ENCODE results near the gene MAOA.

- TF ChIP-seq ZC3H4 (CRISPR knock-in tag; IDR thresholded peaks at IDR 0.05; ENCODE audit: borderline replicate concordance) = no peak
- no peak for TF ChIP-seq NFIC (IDR thresholded peaks at IDR 0.05; ENCODE audit: low read length)
- TF ChIP-seq, protein P1, sequence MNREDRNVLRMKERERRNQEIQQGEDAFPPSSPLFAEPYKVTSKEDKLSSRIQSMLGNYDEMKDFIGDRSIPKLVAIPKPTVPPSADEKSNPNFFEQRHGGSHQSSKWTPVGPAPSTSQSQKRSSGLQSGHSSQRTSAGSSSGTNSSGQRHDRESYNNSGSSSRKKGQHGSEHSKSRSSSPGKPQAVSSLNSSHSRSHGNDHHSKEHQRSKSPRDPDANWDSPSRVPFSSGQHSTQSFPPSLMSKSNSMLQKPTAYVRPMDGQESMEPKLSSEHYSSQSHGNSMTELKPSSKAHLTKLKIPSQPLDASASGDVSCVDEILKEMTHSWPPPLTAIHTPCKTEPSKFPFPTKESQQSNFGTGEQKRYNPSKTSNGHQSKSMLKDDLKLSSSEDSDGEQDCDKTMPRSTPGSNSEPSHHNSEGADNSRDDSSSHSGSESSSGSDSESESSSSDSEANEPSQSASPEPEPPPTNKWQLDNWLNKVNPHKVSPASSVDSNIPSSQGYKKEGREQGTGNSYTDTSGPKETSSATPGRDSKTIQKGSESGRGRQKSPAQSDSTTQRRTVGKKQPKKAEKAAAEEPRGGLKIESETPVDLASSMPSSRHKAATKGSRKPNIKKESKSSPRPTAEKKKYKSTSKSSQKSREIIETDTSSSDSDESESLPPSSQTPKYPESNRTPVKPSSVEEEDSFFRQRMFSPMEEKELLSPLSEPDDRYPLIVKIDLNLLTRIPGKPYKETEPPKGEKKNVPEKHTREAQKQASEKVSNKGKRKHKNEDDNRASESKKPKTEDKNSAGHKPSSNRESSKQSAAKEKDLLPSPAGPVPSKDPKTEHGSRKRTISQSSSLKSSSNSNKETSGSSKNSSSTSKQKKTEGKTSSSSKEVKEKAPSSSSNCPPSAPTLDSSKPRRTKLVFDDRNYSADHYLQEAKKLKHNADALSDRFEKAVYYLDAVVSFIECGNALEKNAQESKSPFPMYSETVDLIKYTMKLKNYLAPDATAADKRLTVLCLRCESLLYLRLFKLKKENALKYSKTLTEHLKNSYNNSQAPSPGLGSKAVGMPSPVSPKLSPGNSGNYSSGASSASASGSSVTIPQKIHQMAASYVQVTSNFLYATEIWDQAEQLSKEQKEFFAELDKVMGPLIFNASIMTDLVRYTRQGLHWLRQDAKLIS (CRISPR knock-in tag; IDR thresholded peaks at IDR 0.05) = no peak
- TF ChIP-seq, protein P2, sequence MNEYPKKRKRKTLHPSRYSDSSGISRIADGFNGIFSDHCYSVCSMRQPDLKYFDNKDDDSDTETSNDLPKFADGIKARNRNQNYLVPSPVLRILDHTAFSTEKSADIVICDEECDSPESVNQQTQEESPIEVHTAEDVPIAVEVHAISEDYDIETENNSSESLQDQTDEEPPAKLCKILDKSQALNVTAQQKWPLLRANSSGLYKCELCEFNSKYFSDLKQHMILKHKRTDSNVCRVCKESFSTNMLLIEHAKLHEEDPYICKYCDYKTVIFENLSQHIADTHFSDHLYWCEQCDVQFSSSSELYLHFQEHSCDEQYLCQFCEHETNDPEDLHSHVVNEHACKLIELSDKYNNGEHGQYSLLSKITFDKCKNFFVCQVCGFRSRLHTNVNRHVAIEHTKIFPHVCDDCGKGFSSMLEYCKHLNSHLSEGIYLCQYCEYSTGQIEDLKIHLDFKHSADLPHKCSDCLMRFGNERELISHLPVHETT (CRISPR knock-in tag; conservative IDR thresholded peaks at IDR 0.05) = no peak
- TF ChIP-seq CEBPB (IDR thresholded peaks at IDR 0.05; ENCODE audit: borderline replicate concordance, low read depth, low read length) = no peak
- TF ChIP-seq, protein P3, sequence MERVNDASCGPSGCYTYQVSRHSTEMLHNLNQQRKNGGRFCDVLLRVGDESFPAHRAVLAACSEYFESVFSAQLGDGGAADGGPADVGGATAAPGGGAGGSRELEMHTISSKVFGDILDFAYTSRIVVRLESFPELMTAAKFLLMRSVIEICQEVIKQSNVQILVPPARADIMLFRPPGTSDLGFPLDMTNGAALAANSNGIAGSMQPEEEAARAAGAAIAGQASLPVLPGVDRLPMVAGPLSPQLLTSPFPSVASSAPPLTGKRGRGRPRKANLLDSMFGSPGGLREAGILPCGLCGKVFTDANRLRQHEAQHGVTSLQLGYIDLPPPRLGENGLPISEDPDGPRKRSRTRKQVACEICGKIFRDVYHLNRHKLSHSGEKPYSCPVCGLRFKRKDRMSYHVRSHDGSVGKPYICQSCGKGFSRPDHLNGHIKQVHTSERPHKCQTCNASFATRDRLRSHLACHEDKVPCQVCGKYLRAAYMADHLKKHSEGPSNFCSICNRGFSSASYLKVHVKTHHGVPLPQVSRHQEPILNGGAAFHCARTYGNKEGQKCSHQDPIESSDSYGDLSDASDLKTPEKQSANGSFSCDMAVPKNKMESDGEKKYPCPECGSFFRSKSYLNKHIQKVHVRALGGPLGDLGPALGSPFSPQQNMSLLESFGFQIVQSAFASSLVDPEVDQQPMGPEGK (CRISPR knock-in tag; IDR thresholded peaks at IDR 0.05) = no peak
- TF ChIP-seq U2AF1 (optimal IDR thresholded peaks at IDR 0.05; ENCODE audit: low read depth, low read length) = no peak
- TF ChIP-seq SOX5 (CRISPR knock-in tag; IDR thresholded peaks at IDR 0.05; ENCODE audit: borderline replicate concordance) = no peak
- TF ChIP-seq POLR2AphosphoS5 (IDR thresholded peaks at IDR 0.05; ENCODE audit: low read depth, low read length) = no peak
- no peak for TF ChIP-seq JUND (CRISPR knock-in tag; IDR thresholded peaks at IDR 0.05)
Observed at GRCh38 chrX:43743100-43743822, 87.2 kb downstream of the MAOA start.
